ENCODE data around the gene NHSL2.
A peak's percentile ranks its signal among the peaks of the same experiment; 100 is the strongest.

The NHSL2 gene

GRCh38 chrX:72181178-72182125 lies 270.8 kb downstream of the NHSL2 start, which contains the start of gene PIN4:
Gene PIN4 (plus strand): TSS chrX:72181757. CDS start chrX:72181786, 29 bp downstream.
- peak; percentile 69 for DNase-seq (ENCODE audit: low read depth)

- DNase-seq (ENCODE audit: low read depth) = no peak
Measured at GRCh38 chrX:72182924-72183323, 272.3 kb downstream of the NHSL2 start.

GRCh38 chrX:72201836-72202536 lies 291.3 kb downstream of the NHSL2 start:
- no peak for DNase-seq (ENCODE audit: low read depth)
